DMS79 treated with DMSO at 0.1 percent for 48 hours (cell line): ENCODE measurements around the gene ZNF764.
"Not testable (repeated sequence)": the region's sequence is repeated elsewhere in the genome, so short reads cannot be mapped to it uniquely, and the experiment has no call there.

Experiments used
- DNase-seq: peaks from one replicate; lab custom pipeline; 2025; lab: John Stamatoyannopoulos, UW

Gene ZNF764

DNA sequence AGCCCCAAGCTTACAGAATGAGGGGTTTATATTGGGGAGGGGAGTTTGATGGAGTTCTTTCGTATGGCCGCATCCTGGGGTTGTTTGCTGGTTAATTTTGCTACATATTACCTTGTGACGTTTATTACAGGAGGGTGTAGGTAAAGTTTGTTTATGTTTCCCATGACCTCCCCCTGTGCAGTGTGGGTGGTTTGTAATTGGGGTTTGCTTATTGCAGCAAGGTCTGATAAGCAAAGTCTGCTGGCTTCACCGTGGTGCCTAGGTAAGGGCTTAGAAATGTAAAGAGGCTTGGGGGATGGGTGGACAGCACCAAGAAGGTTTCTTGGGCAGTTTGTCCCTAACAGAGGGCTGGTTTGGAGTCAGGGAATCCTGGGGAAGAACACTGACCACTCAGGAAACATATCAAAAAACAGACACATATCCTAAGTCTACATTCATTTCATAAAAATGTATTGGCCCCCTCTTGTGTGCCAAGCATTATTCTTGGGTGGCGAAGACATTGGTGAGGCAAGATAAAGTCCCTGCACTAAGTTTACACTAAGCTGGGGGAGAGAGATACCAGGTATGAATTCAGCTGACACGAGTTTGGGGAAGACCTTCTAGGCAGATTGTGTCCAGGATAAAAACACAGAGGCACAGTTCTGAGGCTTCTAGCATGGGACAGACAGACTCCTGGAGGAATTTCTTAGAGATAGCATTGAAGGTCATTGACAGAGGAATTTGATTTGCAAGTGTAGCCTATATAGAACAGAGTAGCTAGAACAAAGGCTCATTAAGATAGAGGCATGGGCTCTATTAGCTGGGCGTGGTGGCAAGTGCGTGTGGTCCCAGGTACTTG lies 9.5 kb downstream of the ZNF764 start:
- DNase-seq, result no peak

DNA sequence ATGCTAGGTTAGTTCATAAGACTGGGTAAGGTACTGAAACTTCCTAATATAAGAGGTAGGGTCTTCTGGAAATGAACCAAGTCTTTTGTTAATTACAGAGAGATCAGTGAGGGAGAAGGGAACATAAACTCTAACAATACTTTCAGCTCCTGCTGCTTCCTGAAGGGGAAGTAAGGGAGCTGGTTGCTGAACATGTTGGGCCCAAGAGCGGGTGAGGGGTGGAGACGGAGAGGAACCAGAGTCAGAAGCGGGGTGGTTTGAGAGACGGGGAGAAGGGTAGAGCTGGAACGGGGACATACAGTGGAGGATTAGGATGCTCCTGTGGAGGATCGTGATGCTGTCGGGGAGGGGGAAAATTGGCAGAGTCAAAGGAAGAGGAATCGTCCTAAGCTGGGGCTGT lies 12.1 kb downstream of the ZNF764 start:
- DNase-seq, result no peak

DNA sequence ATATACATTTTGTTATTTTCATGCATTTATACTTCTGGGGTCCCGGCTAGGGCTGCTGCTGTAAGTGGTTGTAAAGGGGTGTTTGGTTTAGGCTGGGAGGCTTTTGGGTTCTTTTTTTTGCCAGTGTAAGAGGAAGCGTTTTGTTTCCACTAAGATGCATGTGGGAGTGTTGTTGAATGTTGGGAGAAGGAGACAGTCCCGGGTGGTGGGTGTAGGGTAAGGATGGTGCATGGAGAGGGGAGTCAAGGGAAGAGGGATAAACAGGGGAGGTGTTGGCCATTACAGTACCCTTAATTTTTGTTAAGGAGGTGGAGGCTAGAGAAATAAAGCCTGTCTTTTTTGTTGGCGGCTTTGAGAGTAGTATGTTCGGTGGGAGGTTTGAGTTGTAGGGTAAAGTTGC lies 15.1 kb downstream of the ZNF764 start:
- no peak for DNase-seq

DNA sequence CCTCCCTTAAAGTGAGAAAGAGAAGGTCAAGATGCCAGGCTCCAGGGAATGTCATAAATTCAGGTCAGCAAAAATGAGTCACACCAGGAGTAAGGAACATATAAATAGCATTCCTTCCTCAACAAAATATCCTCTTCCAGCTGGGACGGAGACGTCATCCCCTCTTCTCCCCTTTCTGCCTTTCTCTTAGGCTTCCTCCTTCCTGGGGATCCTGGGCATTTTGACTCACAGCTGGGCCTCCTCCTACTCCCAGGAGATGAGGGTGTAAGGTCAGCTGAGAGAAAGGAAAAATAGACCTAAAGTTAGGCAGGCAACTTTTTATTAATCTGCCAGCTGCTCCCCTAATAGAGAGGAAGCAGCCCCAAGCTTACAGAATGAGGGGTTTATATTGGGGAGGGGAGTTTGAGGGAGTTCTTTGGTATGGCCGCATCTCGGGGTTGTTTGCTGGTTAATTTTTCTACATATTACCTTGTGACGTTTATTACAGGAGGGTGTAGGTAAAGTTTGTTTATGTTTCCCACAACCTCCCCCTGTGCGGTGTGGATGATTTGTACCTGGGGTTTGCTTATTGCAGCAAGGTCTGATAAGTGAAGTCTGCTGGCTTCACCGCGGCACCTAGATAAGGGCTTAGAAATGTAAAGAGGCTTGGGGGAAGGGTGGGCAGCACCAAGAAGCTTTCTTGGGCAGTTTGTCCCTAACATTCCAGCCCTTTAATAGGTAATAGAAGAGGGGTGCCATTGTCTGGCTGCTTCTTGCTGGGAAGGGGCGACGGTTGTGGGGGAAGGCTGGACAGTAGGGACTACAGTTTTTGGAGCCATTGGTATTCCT lies 16.5 kb downstream of the ZNF764 start:
- DNase-seq, result no peak

DNA sequence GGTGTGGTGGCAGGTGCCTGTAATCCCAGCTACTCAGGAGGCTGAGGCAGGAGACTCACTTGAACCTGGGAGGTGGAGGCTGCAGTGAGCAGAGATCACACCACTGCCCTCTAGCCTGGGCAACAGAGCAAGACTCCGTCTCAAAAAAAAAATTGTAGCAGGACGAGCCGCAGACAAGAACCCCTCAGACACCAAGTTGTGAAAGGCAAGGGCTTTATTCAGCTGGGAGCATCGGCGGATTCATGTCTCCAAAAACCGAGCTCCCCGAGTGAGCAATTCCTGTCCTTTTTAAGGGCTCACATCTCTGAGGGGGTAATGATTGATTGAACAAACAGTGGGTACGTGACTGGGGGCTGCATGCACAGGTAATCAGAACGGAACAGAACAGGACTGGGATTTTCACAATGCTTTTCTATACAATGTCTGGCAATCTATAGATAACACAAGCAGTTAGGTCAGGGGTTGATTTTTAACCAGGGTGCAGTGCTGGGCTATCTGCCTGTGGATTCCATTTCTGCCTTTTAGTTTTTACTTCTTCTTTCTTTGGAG lies 17.2 kb downstream of the ZNF764 start:
- DNase-seq, result not testable (repeated sequence)

DNA sequence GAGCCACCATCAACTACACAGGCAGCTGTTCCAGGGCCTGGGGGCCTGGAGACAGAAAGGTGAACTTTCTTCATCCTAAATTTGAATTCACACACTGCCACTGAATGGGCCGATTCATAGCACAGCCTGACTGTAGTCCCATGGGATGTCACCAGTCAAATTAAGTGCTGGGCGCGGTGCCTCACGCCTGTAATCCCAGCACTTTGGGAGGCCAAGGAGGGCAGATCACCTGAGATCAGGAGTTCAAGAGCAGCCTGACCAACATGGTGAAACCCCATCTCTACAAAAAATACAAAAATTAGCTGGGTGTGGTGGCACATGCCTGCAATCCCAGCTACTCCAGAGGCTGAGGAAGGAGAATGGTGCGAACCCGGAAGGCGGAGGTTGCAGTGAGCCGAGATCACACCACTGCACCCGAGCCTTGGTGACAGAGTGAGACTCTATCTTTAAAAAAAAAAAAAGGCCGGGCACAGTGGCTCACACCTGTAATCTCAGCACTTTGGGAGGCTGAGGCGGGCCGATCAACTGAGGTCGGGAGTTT lies 18.1 kb downstream of the ZNF764 start:
- not testable (repeated sequence) for DNase-seq

DNA sequence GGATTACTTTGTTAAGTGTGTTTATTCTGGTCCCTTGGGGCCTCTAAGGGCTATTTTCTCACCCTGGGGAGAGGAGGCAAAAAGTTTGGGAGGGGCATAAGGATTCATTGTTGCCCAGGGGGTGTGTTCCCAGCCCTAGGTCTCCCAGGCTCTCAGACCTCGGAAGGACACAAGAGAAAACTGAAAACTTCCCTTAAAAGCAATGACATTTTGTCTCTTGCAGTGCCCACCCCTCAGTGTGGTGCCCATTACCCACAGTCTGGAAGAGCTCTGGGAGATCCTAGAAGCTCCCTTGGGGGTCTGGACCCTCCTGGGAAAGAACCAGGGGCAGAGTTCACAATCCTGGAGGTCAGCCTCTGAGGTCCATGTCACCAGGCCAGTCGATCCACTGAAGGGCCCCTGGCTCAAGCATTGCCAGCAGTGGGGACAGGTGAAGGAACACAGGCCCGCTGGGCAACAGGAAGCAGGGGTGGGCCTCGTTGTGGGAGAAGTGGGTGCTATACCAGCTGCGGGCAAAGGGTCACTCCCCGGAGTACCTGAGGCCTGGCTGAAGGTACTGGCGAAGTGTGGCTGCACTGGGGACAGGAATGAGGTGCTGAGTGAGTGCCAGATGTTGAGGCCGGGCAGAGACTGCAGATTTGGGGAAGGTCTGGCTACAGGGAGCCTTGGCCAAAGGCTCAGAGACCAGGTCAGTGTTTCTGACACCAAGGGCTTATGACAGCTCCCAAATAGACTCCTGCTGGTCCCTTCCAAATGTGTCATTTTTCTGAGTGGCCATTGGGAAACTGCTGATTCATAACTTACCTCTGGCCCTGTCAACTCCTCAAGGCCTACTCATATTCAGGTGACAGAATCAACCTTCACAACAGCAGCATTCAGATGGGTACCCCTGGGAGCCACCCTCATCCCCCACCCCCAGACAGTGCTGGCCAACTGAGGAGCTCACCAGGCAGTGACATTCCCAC lies 18.9 kb downstream of the ZNF764 start:
- no peak for DNase-seq

DNA sequence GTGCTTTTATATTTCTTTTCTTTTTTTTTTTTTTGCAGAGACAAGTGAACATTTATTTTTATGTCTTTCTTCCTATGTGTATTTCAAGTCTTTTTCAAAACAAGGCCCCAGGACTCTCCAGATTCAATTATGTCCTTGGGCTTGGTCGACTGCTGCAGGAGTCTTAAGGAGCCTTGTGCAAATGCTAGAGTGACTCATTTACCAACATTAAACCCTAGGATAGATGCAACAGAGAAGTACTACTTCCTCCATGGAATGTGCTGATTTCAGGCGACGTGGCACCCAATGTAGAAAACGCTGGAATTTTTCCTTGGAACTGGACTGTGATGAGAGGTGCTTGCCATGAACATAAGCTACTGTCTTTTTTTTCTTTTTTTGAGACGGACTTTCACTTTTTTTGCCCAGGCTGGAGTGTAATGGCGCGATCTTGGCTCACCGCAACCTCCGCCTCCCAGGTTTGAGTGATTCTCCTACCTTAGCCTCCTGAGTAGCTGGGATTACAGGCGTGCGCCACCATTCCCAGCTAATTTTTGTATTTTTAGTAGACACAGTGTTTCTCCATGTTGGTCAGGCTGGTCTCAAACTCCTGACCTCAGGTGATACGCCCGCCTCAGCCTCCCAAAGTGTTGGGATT lies 21.7 kb downstream of the ZNF764 start:
- not testable (repeated sequence) for DNase-seq

DNA sequence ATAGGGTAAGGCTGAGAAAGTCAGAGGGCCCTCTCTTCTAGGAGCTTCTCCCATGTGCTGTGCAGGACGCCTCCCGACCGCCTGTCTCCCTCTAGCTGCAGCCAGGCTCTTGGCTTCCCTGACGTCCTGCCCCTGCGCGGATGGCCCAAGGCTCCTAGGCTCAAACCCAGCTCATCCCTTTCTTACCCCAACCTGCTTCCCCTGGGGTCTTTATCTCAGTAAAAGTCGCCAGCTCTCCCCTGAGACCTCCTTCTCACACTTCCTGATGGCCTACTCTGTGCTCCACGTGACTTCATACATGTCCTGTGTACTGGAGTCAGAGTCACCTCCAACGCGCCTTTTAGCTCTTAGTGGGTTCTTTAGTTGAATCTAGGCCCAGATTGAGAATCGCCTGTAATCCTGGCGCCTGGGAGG lies 22.4 kb downstream of the ZNF764 start:
- DNase-seq, result peak; percentile 74

DNA sequence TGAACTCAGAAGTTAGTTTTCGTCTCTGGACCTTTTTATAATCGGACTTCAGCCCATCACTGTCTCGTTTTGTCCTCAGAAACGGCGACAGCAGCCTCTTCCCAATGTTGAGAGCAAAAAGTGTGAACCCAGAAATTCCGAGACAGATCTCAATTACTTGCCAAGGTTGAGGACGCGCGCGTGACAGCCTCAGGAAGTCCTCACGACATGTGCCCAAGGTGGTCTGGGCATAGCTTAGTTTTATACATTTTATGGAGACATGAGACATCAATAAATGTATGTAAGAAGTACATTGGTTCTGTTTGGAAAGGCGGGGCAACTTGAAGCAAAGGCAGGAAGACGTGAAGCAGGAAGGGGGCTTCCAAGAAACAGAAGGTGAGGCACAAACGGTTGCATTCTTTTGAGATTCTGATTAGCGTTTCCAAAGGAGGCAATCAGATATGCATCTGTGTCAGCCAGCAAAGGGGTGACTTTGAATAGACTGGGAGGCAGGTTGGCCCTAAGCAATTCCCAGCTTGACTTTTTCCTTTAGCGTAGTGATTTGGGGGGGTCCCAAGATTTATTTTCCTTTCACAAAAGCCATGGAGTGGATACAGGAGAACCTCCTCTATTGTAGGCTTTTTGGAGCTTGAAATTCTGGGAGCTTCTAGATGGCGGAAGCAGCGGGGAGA lies 22.9 kb downstream of the ZNF764 start:
- DNase-seq, result no peak

DNA sequence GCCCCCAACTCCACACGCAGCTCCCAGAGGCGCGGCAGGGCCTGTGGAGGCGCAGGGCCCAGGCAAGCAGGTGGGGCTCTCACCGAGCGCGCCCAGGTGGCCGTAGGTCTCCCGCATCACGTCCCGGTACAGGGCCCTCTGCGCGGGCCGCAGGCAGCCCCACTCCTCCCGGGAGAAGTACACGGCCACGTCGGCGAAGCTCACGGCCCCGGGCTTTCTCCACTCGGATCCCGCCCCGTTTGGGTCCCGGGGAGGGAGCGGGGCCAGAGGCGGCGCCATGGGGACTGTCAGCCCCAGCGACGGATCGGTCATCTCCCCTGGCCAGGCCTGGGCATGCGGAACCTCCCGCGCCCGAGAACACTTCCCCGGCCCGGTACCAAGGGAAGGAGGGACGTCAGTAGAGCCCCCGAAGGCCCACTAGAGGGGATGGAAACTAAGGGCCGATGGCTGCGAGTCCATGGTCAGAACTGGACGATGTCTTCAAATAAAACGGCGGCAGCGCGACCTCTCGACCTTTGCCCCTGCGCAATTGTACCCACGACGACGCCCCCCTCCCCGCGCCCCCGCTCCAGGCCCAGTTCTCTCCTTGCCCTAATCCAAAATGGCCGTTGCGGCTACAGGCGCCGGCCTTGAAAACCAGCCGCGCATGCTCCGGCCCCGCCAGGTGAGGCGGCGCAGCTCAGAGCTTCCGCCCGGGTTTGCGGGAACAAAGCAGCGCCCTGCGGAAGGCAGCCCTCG lies 23.6 kb downstream of the ZNF764 start, which contains the start of gene ZNF747:
ZNF747 (minus strand) TSS at position 491 of the 738 bp plus-strand sequence; CDS start at position 312, 179 bp downstream.
- DNase-seq, result peak; percentile 85

DNA sequence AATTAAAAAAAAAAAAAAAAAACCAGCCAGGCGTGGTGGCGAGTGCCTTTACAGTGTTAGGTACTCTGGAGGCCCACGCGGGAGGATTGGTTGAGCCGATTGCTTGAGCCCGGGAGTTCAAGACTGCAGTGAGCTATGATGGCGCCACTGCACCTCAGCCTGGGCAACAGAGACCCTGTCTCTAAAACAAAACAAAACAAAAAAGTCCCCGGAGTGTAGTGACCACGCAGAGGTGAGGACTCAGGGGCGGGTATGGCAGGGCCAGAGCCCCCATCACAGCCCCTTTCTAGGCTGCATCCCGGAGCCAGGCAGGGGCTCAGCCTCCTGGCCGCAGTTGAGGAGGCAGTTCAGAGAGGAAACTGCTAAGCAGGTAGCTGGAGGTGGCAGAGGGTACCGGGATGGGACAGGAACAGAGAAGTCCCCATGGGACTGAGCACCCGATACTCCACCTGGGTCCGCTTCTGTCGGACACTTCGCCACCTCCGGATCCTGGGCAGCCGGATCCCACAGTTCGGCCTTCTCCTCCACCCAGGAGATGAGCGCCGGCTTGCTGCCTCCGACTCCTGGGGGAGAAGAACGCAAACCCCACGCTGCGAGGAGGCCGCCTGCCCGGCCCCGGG lies 24.3 kb downstream of the ZNF764 start:
- no peak for DNase-seq

DNA sequence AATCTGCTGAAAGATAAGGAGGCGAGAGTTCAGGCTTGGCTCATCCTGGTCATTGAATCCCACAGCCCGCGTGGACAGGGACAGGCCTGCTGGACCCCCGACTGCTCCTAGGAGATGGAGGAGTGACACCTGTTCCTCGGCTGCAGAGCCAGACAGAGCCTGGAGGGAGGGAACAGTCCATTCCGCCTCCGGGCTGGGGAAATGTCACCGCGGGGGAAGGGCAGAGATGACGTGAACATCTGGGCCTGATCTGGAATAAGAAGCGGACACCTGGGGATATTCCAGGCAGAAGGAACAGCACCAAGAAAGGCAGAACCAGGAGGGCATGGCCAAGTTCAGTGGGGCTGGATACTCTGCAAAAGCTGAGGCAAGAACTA lies 25.0 kb downstream of the ZNF764 start:
- no peak for DNase-seq

DNA sequence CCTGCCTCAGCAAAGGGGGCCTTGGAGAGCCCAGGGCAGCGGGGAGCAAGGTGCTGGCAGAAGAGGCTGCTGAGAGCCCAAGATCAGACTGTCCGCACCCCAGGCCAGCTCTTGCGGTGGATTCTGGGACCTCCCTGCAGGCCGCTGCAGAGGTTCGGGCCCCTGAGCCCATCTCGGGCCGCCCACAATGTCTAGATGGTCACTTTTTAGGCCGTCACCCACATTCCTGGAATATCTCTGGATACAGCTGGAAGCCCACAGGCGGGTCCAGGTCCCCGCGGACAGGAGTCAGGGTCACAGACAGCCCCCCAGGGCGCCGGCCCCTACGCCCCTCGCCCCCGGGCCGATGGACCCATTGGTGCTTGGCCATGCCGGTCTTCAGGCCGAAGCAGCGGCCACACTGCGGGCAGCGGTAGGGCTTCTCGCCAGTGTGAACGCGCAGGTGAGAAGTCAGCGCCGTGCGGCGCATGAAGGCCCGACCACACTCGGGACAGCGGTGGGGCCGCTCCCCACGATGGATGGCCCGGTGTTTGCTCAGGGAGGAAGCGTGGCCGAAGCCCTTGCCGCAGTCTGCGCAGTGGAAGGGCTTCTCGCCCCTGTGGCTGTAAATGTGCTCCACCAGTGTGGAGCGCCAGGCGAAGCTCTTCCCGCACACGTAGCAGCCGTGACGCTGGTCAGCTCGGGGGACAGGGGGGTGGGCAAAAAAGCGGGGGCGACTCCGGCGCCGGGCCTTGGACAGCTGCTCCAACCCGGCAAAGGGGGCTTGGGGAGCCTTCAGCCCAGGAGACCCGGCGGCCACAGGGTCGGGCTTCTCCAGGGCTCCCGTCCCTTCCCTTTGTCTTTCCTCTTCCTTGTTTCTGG lies 25.7 kb downstream of the ZNF764 start:
- no peak for DNase-seq

DNA sequence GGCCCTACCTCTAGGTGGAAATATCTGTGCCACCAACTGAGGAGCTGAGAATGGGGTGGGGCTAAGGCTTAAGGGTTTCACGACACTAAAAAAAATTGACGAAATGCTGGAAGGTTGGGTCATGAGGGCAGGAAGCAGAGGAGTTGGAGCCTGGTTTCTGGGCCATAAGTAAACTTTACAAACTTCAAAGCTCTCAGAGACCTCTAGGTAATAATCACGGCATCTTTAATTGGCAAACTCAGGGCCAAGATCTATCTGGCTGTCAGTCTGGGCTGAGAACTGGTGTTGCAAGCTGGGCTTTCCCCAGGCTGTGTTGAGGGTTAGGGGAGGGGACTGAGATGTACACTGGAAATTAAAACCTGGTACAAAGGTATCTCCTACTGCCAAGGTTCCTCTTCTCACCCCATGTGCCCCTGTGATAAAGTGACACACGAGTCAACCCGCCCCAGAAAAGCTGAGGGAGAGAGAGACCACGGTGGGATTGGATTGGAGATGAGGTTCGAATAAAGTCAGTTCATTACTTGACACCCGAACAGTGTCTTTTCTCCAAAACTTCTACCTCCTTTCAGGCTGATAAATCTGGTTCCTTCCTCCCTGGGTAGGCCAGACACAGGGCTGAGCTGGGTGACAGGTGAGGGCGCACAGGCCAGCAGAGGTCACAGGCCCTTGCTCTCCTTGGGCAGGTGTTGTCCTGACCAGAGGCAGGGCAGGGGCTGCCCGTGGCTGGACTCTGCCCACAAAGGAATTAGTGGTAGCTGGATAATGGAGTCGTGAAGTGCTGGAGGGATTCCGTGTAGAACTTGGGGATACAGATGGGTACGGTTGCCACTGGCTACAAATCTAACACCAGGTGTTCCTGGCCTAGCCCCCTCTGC lies 27.8 kb downstream of the ZNF764 start:
- DNase-seq, result no peak

DNA sequence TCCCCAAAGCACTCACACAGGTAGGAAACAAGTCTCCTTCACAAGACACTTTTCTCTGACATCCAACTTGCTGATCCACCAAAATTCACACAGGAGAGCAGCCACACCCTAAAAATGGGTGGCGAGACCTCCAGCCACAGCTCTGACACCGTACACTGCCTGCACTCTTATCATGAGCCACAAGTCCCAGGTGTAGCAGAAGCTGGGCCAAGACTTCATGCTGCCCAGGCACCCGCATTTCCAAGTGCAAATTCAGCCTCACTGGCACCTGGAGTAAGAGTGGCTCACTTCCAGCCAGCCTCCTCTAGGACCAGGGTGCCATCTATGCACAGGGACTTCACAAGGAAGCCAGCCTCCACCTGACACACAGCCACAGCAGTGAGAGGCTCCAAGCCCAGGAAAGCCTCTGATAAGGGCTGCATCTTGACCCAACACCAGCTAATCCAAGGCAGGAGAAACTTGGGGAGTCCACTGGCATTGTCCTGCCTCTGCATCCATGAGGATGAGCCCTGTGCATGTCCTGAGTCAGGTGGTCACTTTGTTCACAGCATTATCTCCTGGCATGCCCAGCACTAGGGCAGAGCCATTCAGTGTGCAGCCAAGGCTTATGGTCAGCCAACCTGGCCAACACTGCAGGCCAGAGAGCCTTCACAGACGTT lies 29.2 kb downstream of the ZNF764 start:
- no peak for DNase-seq
